Measurements from ENCODE around the gene RASA2. TPM values are rescaled to one million over a fixed set of nuclear protein-coding genes. Genes with fewer than 3 reads are reported as not detected.

The RASA2 gene
- total RNA-seq, 3 donors from 2014 or later: 15.2 to 43.2 (median 22.0) TPM

- TF ChIP-seq, protein P1, sequence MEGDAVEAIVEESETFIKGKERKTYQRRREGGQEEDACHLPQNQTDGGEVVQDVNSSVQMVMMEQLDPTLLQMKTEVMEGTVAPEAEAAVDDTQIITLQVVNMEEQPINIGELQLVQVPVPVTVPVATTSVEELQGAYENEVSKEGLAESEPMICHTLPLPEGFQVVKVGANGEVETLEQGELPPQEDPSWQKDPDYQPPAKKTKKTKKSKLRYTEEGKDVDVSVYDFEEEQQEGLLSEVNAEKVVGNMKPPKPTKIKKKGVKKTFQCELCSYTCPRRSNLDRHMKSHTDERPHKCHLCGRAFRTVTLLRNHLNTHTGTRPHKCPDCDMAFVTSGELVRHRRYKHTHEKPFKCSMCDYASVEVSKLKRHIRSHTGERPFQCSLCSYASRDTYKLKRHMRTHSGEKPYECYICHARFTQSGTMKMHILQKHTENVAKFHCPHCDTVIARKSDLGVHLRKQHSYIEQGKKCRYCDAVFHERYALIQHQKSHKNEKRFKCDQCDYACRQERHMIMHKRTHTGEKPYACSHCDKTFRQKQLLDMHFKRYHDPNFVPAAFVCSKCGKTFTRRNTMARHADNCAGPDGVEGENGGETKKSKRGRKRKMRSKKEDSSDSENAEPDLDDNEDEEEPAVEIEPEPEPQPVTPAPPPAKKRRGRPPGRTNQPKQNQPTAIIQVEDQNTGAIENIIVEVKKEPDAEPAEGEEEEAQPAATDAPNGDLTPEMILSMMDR (IDR thresholded peaks at IDR 0.05): no peak
- TF ChIP-seq POLR2A (IDR thresholded peaks at IDR 0.05): no peak
- no peak for TF ChIP-seq POLR2AphosphoS5 (IDR thresholded peaks at IDR 0.05)
- intact Hi-C loops (cut with DNase I; ENCODE audit: low total_unique reads): no loop called here
- no peak overlapping the region for H3K4me3 ChIP-seq
- DNase-seq (ENCODE audit: low spot score in 2 of 2): no peak
- H3K36me3 ChIP-seq: no peaks in the 10 kb centered on the region
- H3K27ac ChIP-seq: no peak overlapping the region
- H3K4me1 ChIP-seq: no peaks in the 10 kb centered on the region
- H3K9me3 ChIP-seq: no peaks in the 10 kb centered on the region
- no peaks in the 10 kb centered on the region for H3K27me3 ChIP-seq
These were observed 161.5 kb downstream of the RASA2 start for GRCh38 chr3:141648055-141648910.

DNA sequence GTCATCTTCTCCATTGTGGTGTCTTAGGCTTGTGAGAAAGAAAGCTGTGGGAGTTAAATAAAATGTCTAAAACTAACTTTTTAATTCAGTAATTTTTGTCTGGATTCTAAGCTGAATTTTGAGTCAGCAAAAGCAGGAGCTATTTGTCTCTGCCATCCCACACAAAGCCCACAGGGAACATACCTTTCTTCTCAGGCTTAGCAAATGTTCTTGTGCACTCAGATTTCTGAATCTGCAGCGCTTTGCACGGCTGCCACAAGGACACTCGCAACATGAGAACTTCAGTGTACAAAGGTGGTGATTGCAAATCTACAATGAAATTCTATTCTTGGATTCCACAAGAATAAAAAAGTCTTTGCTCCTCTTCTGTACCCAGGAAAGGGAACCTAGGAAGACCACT lies 163.0 kb downstream of the RASA2 start:
- Histone ChIP-seq H3K27me3 (no peaks in the 10 kb centered on the region), H3K4me1 (no peaks in the 10 kb centered on the region), H3K9me3 (no peaks in the 10 kb centered on the region), H3K4me3 (no peak overlapping the region), H3K36me3 (no peaks in the 10 kb centered on the region), H3K27ac (no peak overlapping the region)
- intact Hi-C loops (cut with DNase I; ENCODE audit: low total_unique reads): no loop called here
- TF ChIP-seq POLR2A (IDR thresholded peaks at IDR 0.05) (no peak), POLR2AphosphoS5 (IDR thresholded peaks at IDR 0.05) (no peak)
- TF ChIP-seq, protein P1 (IDR thresholded peaks at IDR 0.05): no peak
- DNase-seq (ENCODE audit: low spot score in 2 of 2): no peak

GRCh38 chr3:141650783-141651182 lies 164.0 kb downstream of the RASA2 start:
- Histone ChIP-seq H3K9me3 (no peaks in the 10 kb centered on the region), H3K27me3 (no peaks in the 10 kb centered on the region), H3K27ac (no peak overlapping the region), H3K4me3 (no peak overlapping the region), H3K4me1 (no peaks in the 10 kb centered on the region), H3K36me3 (no peaks in the 10 kb centered on the region)
- TF ChIP-seq, protein P1 (IDR thresholded peaks at IDR 0.05): no peak
- no peak for TF ChIP-seq POLR2A (IDR thresholded peaks at IDR 0.05)
- no peak for TF ChIP-seq POLR2AphosphoS5 (IDR thresholded peaks at IDR 0.05)
- intact Hi-C loops (cut with DNase I; ENCODE audit: low total_unique reads): no loop called here
- DNase-seq (ENCODE audit: low spot score in 2 of 2): no peak

- DNase-seq (ENCODE audit: low spot score in 2 of 2): no peak
- H3K4me3 ChIP-seq: no peak overlapping the region
- H3K9me3 ChIP-seq: no peaks in the 10 kb centered on the region
- no peaks in the 10 kb centered on the region for H3K4me1 ChIP-seq
- no peak overlapping the region for H3K27ac ChIP-seq
- H3K27me3 ChIP-seq: no peaks in the 10 kb centered on the region
- intact Hi-C loops (cut with DNase I; ENCODE audit: low total_unique reads): no loop called here
- TF ChIP-seq POLR2A (IDR thresholded peaks at IDR 0.05) (no peak), POLR2AphosphoS5 (IDR thresholded peaks at IDR 0.05) (no peak)
- TF ChIP-seq, protein P1 (IDR thresholded peaks at IDR 0.05): no peak
- H3K36me3 ChIP-seq: no peaks in the 10 kb centered on the region
These were observed 164.6 kb downstream of the RASA2 start for GRCh38 chr3:141651409-141651808.

DNA sequence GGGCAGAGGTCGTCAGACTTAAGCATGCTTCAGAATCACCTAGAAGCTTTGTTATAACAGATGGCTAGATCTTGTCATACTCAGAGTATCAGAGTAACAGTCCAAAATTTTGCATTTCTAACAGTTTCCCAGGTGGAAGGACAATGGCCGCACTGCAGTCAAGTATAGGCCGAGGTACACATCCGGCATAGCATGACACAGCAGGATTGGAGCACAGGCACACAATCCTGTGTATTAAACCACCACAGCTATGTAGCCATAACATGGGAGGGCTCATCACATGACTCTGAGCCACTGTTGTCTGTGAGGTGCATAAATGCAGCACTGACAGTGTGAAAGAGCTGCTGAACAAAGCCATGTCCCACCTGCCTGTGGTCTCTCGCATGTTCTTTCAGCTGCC lies 165.5 kb downstream of the RASA2 start:
- intact Hi-C loops (cut with DNase I; ENCODE audit: low total_unique reads): no loop called here
- Histone ChIP-seq H3K36me3 (no peaks in the 10 kb centered on the region), H3K27me3 (no peaks in the 10 kb centered on the region), H3K27ac (no peak overlapping the region), H3K9me3 (no peaks in the 10 kb centered on the region), H3K4me1 (no peaks in the 10 kb centered on the region), H3K4me3 (no peak overlapping the region)
- TF ChIP-seq POLR2AphosphoS5 (IDR thresholded peaks at IDR 0.05) (no peak), POLR2A (IDR thresholded peaks at IDR 0.05) (no peak)
- TF ChIP-seq, protein P1 (IDR thresholded peaks at IDR 0.05): no peak
- no peak for DNase-seq (ENCODE audit: low spot score in 2 of 2)

Data from breast epithelium (tissue), 4 donors.